ENCODE results near the gene DIDO1. TPM values are rescaled to one million over a fixed set of nuclear protein-coding genes. Genes with fewer than 3 reads are reported as not detected.

DIDO1 gene
- total and polyA plus RNA-seq, 2 of the 13 experiments (the other 11 are each of a cell fraction or from before 2014, with no cell fraction given), result 75.0 to 75.1 TPM

DNA sequence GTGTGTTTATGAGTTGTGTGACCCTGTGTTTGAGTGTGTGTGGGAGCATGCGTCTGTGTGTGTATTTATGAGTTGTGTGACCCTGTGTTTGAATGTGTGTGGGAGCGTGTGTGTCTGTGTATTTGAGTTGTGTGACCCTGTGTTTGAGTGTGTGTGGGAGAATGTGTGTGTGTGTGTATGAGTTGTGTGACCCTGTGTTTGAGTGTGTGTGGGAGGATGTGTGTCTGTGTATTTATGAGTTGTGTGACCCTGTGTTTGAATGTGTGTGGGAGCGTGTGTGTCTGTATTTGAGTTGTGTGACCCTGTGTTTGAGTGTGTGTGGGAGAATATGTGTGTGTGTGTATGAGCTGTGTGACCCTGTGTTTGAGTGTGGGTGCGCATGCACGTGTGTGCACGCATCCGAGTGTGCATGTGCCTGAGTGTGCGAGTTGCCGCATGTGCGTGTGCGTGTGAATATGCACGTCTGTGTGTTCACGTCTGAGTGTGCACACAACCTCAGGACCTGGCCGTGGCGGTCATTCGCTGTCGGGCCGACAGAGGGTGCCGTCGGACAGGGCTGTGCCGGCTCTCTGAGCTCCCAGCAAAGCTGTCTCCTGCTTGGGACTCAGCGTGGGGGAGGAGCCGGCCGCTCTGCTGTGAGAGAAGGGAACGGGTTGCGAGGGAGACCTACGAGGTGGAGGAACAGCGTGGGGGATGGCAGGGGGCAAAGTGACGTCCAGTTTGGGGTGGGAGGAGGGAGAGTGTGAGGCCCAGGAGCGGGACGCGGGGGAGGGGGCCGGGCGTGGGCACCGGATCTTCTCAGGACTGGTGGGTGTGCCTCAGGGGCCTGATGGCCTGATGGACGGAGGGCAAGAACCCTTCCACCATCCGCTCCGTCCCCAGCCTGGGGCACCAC lies 45.9 kb upstream of the DIDO1 start (continued):
- no peak for TF ChIP-seq SOX6 (IDR thresholded peaks at IDR 0.05)
- TF ChIP-seq SOX6 (CRISPR knock-in tag; IDR thresholded peaks at IDR 0.05), result 0 out of 2 replicates have a peak, but pooled peaks have one; percentile 28
- TF ChIP-seq ZNF749 (CRISPR knock-in tag; IDR thresholded peaks at IDR 0.05; ENCODE audit: borderline replicate concordance), result no peak
- peak; percentile 51; the same call in 1 of the 2 replicates for TF ChIP-seq RXRB (CRISPR knock-in tag; IDR thresholded peaks at IDR 0.05; ENCODE audit: borderline replicate concordance)
- TF ChIP-seq ZFX (CRISPR knock-in tag; IDR thresholded peaks at IDR 0.05; ENCODE audit: low read depth), result peak; percentile 63
- peak; percentile 96; the same call in 1 of the 2 replicates for TF ChIP-seq ZFP1 (CRISPR knock-in tag; IDR thresholded peaks at IDR 0.05)
- TF ChIP-seq, protein P1, sequence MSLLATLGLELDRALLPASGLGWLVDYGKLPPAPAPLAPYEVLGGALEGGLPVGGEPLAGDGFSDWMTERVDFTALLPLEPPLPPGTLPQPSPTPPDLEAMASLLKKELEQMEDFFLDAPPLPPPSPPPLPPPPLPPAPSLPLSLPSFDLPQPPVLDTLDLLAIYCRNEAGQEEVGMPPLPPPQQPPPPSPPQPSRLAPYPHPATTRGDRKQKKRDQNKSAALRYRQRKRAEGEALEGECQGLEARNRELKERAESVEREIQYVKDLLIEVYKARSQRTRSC (CRISPR knock-in tag; IDR thresholded peaks at IDR 0.05; ENCODE audit: low read depth), result no peak
- peak; percentile 73 for TF ChIP-seq ELF3 (CRISPR knock-in tag; IDR thresholded peaks at IDR 0.05)
- 0 out of 2 replicates have a peak, but pooled peaks have one; percentile 12 for TF ChIP-seq ZNF629 (CRISPR knock-in tag; conservative IDR thresholded peaks at IDR 0.05)
- TF ChIP-seq PCBP1 (IDR thresholded peaks at IDR 0.05; ENCODE audit: borderline replicate concordance, low read depth, low read length), result peak; percentile 89; the same call in 1 of the 2 replicates
- TF ChIP-seq MIER3 (CRISPR knock-in tag; IDR thresholded peaks at IDR 0.05; ENCODE audit: borderline replicate concordance), result peak; percentile 92
- TF ChIP-seq KLF6 (CRISPR knock-in tag; IDR thresholded peaks at IDR 0.05), result no peak; the same call in 1 of the 2 replicates
- TF ChIP-seq NFE2L1 (CRISPR knock-in tag; IDR thresholded peaks at IDR 0.05; ENCODE audit: borderline replicate concordance), result peak; percentile 47; the same call in 1 of the 2 replicates
- TF ChIP-seq, protein P2, sequence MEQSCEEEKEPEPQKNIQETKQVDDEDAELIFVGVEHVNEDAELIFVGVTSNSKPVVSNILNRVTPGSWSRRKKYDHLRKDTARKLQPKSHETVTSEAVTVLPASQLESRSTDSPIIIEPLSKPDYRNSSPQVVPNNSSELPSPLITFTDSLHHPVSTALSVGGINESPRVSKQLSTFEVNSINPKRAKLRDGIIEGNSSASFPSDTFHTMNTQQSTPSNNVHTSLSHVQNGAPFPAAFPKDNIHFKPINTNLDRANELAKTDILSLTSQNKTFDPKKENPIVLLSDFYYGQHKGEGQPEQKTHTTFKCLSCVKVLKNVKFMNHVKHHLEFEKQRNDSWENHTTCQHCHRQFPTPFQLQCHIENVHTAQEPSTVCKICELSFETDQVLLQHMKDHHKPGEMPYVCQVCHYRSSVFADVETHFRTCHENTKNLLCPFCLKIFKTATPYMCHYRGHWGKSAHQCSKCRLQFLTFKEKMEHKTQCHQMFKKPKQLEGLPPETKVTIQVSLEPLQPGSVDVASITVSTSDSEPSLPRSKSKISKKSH (CRISPR knock-in tag; IDR thresholded peaks at IDR 0.05; ENCODE audit: borderline replicate concordance), result peak; percentile 44; the same call in 1 of the 2 replicates
- TF ChIP-seq, protein P3, sequence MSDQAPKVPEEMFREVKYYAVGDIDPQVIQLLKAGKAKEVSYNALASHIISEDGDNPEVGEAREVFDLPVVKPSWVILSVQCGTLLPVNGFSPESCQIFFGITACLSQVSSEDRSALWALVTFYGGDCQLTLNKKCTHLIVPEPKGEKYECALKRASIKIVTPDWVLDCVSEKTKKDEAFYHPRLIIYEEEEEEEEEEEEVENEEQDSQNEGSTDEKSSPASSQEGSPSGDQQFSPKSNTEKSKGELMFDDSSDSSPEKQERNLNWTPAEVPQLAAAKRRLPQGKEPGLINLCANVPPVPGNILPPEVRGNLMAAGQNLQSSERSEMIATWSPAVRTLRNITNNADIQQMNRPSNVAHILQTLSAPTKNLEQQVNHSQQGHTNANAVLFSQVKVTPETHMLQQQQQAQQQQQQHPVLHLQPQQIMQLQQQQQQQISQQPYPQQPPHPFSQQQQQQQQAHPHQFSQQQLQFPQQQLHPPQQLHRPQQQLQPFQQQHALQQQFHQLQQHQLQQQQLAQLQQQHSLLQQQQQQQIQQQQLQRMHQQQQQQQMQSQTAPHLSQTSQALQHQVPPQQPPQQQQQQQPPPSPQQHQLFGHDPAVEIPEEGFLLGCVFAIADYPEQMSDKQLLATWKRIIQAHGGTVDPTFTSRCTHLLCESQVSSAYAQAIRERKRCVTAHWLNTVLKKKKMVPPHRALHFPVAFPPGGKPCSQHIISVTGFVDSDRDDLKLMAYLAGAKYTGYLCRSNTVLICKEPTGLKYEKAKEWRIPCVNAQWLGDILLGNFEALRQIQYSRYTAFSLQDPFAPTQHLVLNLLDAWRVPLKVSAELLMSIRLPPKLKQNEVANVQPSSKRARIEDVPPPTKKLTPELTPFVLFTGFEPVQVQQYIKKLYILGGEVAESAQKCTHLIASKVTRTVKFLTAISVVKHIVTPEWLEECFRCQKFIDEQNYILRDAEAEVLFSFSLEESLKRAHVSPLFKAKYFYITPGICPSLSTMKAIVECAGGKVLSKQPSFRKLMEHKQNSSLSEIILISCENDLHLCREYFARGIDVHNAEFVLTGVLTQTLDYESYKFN (CRISPR knock-in tag; conservative IDR thresholded peaks at IDR 0.05), result 0 out of 2 replicates have a peak, but pooled peaks have one; percentile 33
- TF ChIP-seq MAZ (IDR thresholded peaks at IDR 0.05; ENCODE audit: borderline replicate concordance, low read depth, low read length), result 0 out of 2 replicates have a peak, but pooled peaks have one; percentile 25
- peak; percentile 75; the same call in 1 of the 2 replicates for TF ChIP-seq MAZ (CRISPR knock-in tag; IDR thresholded peaks at IDR 0.05; ENCODE audit: low read depth)
- TF ChIP-seq ZNF619 (CRISPR knock-in tag; IDR thresholded peaks at IDR 0.05), result peak; percentile 87; the same call in 1 of the 2 replicates
- TF ChIP-seq, protein P4, sequence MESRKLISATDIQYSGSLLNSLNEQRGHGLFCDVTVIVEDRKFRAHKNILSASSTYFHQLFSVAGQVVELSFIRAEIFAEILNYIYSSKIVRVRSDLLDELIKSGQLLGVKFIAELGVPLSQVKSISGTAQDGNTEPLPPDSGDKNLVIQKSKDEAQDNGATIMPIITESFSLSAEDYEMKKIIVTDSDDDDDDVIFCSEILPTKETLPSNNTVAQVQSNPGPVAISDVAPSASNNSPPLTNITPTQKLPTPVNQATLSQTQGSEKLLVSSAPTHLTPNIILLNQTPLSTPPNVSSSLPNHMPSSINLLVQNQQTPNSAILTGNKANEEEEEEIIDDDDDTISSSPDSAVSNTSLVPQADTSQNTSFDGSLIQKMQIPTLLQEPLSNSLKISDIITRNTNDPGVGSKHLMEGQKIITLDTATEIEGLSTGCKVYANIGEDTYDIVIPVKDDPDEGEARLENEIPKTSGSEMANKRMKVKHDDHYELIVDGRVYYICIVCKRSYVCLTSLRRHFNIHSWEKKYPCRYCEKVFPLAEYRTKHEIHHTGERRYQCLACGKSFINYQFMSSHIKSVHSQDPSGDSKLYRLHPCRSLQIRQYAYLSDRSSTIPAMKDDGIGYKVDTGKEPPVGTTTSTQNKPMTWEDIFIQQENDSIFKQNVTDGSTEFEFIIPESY (CRISPR knock-in tag; IDR thresholded peaks at IDR 0.05), result peak; percentile 74
- no peak for TF ChIP-seq SP140L (CRISPR knock-in tag; IDR thresholded peaks at IDR 0.05; ENCODE audit: borderline replicate concordance)

All from HepG2 (cell line).